Smooth muscle cell of the brain vasculature (primary cell): ENCODE data around the gene PCGF1.
"Not testable (repeated sequence)": the region's sequence is repeated elsewhere in the genome, so short reads cannot be mapped to it uniquely, and the experiment has no call there.

Experiments used
- DNase-seq: peaks from one replicate; pipeline ENCODE4 v3.0.0-alpha.2; 2012; ENCODE audit warnings: low read depth, low spot score

The PCGF1 gene

DNA sequence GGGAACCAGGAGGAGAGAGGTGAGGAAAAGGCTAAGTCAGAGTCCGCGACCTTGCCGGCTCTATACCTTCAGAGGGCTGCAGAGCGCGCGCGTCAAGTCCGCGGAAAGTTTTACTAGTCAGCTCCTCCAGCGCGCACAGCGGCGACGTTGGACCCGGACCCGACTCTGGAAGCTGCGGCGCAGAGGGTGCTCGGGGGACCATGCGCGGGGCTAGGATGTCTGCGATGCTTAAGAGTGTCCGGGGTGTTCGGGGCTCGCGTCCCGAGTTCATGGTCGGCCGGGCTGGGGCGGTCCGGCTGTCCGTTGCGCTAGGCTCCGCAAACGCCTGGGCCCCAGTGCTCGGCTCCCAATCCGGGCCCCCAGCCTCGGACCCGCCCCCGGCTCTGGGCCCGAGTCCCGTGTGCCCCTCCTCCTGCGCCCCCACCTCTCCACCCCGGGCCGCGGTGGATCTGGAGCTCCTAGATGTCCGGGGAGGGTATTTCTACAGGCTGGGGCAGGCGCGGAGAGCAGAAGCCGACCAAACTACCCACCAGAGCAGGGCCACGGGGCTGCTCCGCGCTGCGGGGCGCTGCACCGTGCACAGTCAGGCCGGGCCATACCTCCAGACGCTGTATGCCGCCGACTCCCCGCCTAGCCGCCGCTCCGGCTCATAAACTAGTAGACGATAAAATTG, 8.1 kb downstream of the PCGF1 start, which contains the start of gene LBX2:
Gene LBX2, minus strand, starts transcription at position 337 of the 673 bp plus-strand sequence. Its CDS starts 66 bp downstream, at position 271.
- DNase-seq = no peak

DNA sequence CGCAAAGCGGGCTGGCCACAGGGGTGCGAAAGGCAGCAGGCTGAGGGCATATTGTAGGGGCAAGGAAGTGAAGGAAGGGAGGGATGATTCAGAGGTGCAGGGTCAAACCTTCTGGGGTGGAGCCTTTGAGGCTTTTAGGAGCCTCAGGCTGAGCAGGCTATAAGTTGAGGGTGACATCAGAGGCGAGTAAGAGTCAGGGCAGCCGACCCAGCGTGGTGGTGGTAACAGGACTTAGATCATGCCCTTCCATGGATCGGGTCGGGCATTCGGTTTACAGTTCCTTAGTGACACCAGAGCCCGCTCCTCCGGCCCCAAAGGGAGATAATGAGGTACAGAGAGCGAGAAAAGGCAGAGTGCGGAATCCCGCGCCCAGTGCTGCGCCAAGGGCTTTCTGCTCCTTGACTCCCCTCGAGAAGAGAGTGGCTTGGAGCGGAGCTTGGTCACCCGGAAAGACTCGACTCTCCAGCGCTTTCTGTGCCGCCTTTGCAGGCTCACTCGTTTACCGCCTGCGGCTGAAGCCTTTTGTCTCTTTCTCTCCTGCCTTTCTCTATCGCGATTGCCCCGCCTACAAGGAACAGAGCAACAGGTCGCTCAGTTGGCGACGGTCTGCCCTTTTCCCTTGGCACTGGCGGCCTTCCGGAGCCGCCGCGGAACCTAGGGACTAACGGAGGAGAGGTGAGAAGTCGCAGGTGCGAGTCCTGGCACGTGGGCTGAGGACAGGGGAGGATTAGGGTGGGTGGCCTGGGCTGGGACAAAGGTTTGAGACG, 8.8 kb downstream of the PCGF1 start:
- DNase-seq = no peak

DNA sequence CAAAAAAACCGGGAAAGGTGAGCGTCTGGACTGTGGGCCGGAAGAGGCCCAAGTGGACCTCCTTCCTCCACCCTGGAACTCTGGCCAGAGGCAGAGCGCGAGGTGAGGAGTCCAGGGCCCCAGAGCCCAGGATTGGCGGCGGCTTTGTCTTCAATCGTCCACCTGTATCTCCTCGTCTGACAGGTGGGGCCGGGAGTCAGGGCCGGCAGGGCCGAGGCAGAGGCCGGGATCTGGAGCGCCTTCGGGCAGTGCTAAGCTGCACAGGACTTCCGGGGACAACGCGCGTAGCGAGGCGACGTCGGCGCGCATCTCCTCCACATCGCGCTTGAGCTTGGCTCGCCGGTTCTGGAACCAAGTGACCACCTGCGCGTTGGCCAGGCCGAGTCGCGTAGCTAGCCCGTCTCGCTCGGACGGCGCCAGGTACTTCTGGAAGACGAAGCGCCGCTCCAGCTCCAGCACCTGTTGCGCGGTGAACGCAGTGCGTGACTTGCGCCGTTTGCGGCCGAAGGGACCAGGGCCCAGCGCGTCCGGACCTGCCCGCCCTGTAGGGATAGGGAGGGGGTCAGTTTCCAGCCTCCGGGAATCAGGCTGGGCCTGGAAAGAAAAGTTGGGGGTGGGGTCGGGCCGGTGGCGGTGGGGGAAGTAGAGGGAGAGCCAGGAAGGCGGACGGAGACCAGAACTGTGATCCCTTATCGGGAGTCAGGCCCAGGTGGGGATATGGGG, 9.6 kb downstream of the PCGF1 start:
- no peak for DNase-seq

DNA sequence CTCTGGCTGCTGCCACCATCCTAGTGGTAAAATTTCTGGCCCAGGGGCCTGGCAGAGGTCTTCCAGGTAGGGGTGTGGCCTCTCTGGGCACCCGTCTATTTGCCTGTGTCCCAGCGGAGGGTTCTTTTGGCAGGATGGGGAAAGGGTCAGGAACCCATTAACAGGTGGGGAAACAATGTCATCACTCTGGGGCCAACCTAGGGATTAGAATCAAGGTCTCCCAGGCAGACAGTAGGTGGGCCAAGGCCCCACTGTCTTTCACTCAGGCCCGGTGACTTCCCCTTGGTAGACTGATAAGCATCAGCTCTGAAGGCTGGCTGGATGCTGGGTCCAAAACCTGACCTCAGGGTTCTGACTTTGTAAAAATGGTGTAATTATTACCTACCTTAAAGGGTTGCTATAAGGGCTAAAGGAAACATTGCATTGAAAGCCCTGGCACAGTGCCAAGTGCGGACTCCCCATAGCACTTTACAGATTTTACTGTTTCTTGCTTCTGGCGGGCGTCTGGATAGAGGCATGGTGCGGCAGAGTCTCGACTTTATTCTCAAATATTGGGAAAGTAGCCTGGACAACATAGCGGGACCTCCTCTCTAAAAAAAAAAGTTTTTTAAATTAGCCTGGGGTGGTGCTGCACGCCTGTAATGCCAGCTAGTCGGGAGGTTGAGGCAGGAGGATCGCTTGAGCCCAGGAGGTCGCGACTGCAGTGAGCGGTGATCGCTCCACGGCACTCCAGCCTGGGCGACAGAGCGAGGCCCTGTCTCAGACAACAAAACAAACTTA, 10.3 kb downstream of the PCGF1 start:
- no peak for DNase-seq

DNA sequence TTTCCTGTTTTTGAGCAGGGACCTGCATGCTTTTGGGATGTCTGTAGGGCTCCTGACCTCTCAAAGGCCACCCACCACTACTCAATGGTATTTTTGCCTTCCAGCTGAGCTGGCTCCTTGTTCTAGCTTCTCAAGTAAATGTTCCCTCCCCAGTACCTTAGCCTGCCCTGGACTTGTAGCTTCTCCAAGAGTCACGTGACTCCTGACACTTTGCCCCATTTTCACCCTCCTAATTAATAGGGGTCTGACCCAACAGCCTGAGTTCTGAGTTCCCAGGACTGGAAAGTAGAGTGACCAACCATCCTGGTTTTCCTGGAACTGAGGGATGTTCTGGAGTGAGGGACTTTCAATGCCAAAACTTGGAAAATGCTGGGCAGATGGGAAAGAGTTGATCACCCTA, 12.1 kb downstream of the PCGF1 start:
- DNase-seq = no peak

DNA sequence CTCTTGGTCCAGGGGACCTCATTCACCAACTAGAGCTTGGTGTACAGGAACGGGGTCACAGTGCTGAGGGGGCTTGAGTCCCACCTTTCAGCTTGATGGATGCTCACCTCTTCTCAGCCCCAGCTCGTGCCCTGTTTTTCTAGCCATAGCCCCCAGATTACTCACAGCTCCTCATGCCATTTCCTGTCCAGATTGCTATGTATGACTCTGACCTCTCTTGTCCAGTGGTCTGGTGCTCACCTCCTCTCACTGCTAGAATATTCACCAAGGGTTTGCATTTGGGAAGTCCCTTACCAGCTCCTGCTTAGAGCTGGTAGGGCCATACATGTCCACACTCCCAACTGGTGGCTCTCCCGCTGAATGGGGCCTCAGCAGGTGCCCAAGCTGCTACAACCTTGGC, 13.9 kb downstream of the PCGF1 start:
- no peak for DNase-seq

DNA sequence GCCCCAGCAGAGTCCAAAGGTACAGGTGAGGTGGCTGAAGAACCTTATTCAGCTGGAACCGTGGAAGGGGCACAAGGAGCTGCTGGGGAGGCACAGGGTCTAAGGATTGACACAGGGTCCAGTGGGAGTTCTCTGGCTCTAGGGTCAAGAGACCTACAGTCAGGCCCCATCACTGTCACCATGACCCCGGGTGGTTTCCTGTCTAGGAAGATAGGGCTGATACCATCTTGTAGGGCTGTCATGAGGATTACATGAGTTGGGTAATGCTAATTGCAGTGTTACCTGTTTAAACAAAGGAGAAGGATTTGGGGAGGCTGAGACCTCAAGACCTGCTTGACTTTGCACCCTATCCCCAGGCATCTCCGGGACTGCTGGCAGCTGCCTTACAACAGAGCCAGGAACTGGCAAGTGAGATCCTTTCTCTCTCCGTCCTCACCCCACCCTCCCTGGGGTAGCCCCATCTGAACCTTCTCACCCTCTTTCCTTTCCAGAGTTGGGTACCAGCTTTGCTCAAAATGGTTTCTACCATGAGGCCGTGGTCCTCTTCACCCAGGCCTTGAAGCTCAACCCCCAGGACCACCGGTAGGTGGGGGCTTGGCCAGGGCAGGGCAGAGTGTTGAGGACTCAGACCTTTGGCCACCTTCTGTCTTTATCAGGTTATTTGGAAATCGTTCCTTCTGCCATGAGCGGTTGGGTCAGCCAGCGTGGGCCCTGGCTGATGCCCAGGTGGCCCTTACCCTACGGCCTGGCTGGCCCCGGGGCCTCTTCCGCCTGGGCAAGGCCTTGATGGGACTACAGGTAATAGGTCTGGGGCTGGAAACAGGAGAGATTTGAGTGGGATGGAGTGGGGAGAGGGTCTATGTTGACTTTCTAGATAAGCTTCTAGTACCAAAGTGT, 15.6 kb downstream of the PCGF1 start:
- DNase-seq = no peak

DNA sequence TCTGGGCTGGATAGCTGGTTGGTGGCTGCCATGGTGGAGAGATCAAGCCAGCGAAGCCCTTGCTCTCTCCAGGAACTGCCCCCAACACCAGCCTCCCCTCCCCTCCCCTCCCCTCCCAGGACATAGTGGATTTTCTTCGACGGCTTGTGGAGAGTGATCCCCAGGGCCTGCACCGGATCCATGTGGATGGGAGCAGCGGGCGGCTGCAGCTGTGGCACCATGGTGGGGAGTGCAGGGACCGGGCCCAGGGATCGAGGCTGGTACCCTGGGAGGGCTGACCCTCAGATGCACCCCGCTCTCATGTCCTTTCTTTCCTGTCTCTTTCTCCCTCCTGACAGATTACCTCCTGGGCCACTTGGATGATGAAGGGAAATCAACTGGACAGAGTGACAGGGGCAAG, 17.6 kb downstream of the PCGF1 start:
- DNase-seq = no peak

DNA sequence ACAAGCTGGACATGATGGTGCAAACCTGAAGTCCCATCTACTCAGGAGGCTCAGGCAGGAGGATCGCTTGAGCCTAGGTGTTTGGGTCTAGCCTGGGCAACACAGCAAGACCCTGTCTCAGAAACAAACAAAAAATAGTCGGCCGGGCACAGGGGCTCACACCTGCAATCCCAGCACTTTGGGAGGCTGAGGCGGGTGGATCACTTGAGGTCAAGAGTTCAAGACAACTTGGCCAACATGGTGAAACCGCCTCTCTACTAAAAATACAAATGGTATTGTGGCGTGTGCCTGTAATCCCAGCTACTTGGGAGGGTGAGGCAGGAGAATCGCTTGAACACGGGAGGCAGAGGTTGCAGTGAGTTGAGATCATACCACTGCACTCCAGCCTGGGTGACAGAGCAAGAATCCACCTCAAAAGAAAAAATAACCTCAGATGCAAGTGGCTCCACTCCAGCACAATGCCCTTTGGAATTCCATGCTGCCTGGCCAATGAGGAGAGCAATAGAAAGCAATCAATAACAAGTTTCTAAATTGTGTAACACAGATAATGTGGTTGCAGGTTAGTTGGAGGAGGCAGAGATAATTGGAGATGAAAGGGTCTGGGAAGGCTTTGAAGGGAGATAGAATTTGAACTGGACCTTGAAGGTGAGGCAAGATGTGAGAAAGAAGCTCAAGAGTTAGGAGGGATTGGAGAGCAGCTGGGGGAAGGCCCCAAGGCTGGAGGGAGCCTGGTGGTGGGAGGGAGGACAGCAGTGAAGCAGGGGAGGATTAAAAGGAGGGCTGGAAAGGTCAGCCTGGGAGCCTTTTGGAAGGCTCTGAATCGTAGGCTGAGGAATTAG, 18.6 kb downstream of the PCGF1 start:
- DNase-seq = no peak

DNA sequence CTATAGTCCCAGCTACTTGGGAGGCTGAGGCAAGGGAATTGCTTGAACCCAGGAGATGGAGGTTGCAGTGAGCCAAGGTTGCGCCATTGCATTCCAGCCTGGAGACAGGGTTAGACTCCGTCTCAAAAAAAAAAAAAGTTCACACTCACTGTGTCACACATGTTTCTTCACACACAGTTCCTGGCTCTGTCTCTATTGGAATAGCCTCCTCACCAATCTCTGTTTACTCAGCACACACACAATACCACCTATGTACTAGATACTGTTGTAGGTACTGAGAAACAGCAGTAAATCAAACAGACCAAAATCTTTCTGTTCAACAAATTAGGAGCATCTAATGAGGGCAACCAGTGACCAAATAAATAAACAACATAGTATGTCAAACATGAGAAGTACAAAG, 21.4 kb downstream of the PCGF1 start:
- no peak for DNase-seq

DNA sequence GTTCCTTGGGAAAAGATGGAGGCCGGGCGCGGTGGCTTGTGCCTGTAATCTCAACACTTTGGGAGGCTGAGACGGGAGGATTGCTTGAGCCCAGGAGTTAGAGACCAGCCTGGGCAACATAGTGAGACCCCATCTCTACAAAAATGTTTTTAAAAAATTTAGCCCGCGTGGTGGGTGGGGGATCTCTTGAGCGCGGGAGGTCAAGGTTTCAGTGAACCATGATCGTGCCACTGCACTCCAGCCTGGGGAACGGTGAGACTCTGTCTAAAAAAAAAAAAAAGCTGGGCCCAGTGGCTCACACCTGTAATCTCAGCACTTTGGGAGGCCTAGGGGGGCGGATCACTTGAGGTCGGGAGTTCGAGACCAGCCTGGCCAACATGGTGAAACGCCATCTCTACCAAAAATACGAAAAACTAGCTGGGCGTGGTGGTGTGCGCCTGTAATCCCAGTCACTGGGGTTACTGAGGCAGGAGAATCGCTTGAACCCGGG, 23.8 kb downstream of the PCGF1 start:
- DNase-seq = not testable (repeated sequence)

DNA sequence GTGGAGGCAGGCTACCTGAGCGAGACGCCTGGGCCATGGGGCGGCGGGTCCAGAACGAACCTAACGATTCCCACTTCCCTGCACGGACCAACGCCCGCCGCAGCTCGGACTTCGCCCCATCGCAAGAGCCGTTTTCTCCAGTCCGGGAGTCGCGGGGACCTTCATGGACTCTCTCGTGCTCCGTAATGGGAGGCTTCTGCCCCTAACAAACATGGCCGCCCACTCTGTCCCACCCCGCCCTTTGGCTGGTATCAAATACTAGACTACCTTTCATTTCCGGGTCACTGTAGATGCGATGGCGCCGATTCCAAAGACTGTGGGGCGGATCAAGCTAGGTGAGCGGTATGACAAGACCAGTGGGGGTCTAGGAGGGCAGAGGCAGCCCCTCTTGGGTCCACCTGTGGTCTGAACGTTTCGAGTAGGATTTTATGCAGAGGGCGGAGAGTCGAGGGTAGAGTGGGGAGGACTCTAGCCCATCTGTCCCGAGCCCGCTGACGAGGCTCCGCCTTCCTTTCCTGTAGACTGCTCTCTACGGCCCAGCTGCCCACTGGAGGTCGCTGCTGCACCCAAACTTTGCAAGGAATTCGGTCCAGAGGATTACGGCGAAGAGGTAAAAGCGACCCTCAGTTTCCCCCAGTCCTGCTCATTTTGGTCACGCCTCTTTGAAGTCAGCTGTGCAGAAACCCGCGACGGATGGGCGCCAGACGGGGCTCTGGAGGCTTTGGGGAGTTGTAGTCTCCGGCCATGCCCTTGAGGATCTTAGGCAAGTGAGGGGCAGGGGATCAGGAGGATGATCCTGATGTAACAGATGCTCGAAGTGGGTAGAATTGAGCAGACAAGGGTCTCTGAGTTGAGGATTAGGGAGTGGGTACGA, 24.5 kb downstream of the PCGF1 start, which contains the start of the genes CCDC142 and TTC31:
Gene CCDC142, minus strand, starts transcription at position 198 of the 874 bp plus-strand sequence. Its CDS starts 161 bp downstream, at position 37.
Gene TTC31, plus strand, starts transcription at position 281 of the 874 bp plus-strand sequence. Its CDS starts 15 bp downstream, at position 296.
- DNase-seq = peak; percentile 92

DNA sequence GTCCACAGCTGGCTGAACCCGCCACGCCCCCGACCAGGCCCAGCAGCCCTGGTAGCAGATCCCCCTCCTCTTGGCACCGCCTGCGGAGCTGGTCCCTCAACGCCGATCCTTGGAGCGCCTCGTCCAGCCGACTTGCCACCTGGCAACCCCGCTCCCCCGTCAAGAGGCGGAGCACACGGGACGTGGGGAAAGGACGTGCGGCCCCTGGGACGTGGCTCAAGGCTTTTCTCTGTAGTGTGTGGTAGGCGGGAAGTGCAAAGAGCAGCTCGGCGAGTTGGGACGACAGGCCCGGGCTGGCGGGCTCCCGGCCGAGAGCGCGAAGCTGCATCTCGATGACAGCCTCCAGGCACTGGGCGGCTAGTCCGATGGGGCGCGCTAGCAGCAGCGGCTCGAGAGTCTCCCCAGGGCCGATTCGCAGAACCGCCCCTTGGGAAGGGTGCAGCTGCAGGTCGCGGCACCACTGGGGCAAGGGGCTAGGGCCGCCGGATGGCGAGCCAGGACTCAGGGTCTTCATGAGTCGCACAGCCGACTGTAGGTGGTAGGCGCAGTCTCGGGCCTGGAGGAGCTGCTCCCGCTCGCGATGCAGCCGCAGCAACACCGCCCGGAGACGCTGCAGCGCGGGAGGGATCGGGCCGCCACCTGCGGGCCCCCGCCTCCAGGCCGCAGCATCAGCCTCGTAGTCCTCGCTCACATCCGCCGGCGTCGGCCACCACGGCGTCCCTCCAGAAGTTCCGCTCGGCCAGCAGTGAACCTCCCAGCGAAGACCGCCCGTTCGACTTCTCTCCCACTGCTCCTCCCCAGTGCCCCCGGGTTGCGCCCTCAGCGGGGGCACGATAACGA, 25.3 kb downstream of the PCGF1 start:
- no peak for DNase-seq

DNA sequence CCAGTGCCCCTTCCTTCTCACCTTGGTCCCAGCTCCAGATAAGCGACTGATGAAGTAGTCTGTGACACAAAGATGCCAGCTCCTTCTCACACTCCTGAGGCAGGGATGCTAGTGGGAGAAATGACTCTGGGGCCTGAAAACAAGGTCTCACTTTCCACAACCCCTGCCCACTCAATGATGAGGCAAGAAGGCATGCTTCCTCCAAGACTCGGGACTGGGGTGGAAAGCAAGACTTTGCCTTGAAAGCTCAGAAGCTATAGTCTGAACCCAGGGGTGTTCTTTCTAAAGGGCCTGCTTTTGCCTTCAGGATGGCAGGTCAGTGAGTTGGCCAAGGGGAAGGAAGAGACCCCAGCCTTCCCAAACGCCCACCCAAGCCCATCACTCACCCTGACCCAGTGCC, 26.1 kb downstream of the PCGF1 start:
- DNase-seq = no peak

DNA sequence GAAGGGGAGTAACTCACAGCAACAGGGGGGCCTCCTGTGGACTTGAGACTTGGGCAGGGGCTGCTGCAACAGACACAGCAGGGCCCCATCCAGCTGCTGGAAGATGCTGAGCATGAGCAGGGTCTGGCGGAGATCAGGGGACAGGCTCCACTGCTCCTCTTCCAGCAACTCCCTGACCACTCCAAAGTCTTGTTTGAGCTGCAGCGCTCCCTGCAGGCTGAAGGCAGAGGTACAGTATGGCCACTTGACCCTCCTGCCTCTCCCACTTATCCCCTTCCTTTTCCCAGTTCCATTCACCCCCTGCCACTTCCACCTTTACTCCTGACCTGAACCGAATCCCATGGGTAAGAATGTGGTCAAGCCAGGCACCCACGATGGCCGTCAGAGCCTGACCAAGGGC, 32.6 kb downstream of the PCGF1 start:
- DNase-seq = no peak

DNA sequence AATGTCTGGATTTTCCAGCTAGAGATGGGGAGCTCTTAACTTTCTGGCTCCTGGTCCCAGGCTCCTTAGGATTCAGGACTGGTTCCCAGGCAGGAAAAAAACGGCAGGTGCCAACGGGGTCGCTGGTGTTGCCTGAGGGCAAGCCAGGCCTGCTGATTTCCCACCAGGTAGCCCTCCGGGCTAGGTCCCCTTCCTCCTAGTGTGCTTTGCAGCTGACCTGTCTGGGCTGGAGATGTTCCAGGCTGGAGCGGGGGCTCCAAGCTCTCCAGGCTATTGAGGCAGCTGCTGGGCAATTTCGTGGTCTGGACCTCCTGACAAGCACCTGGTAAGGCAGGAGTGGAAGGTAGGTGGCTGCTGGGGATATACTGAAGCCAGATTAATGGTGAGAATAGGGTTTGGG, 33.0 kb downstream of the PCGF1 start:
- DNase-seq = no peak

DNA sequence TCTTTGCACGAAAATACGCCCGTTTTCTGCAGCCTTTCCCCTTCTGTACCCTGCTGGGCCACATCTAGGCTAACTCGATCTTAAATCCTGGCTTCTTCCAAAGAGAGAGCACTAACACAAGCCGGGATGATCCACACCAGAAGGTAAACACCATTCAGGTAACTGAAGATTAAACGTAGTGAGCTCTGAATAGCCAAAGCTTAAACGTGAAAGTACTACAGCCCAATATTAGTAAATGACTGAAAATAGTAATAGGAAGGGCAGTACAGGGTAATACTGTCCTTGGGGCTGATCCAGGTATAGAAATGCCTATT, 34.6 kb downstream of the PCGF1 start:
- no peak for DNase-seq
